Mesothelial cell of epicardium (in vitro differentiated cells): Measurements from ENCODE around the gene FAM181A. TPM values are rescaled to one million over a fixed set of nuclear protein-coding genes. Genes with fewer than 3 reads are reported as not detected.

Experiments
- DNase-seq, 2 experiments: peaks; one replicate each; pipeline ENCODE4 v3.0.0; 2021; ENCODE audit warnings: low spot score in 2 of 2; ENCODE audit not compliant: unreplicated experiment in 2 of 2
- H3K27ac Mint-ChIP-seq: 2 replicates; pipeline ENCODE4 v1.8.0; 2021; ENCODE audit warnings: mixed read lengths
- H3K27me3 Mint-ChIP-seq: 2 replicates; pipeline ENCODE4 v1.8.0; 2021; ENCODE audit warnings: low read depth, mixed read lengths
- H3K36me3 Mint-ChIP-seq: 2 replicates; pipeline ENCODE4 v1.8.0; 2021; ENCODE audit warnings: mixed read lengths
- H3K4me1 Mint-ChIP-seq: 2 replicates; pipeline ENCODE4 v1.8.0; 2021; ENCODE audit warnings: mixed read lengths
- H3K4me3 Mint-ChIP-seq: 2 replicates; pipeline ENCODE4 v1.8.0; 2021; ENCODE audit warnings: mild to moderate bottlenecking, moderate library complexity, mixed read lengths
- H3K9me3 Mint-ChIP-seq: 2 replicates; pipeline ENCODE4 v1.8.0; 2021; ENCODE audit warnings: mixed read lengths
- total RNA-seq: library from RNA; stranded (reverse); gene quantifications from 3 replicates; pipeline ENCODE4 v1.2.1, GENCODE V29; 2021
- TF ChIP-seq, protein P1 (sequence below): fragments of 200-600 bp; sonication (generic); IDR thresholded peaks from one replicate; pipeline ENCODE4 v1.5.0; 2021; ENCODE audit warnings: antibody characterized with exemption; ENCODE audit not compliant: unreplicated experiment

The FAM181A gene
- total RNA-seq, 1 donor from 2014 or later = not detected

DNA sequence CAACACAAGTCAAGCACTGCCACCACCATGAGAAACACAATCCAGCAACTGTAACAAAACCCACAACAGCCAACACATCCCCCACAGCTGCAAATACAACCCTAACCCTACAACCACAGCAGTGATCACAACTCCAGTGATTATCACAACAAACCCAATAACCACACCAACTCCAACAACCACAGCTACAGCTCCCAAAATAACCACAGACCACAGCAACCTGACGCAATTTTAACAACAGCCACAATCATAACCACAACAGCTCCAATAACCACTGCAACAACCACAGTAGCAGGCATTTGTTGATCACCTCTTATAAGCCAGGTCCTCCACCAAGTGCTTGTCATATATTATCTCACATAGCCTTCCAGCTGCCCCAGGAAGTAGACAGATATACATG lies 42.2 kb upstream of the FAM181A start:
- no peak overlapping the region for H3K4me3 Mint-ChIP-seq
- peaks cover 36% of the 10 kb centered on the region for H3K27me3 Mint-ChIP-seq
- DNase-seq = no peak
- H3K36me3 Mint-ChIP-seq = no peaks in the 10 kb centered on the region
- peaks cover 15% of the 10 kb centered on the region for H3K9me3 Mint-ChIP-seq
- peaks cover 6% of the 10 kb centered on the region for H3K4me1 Mint-ChIP-seq
- TF ChIP-seq, protein P1, sequence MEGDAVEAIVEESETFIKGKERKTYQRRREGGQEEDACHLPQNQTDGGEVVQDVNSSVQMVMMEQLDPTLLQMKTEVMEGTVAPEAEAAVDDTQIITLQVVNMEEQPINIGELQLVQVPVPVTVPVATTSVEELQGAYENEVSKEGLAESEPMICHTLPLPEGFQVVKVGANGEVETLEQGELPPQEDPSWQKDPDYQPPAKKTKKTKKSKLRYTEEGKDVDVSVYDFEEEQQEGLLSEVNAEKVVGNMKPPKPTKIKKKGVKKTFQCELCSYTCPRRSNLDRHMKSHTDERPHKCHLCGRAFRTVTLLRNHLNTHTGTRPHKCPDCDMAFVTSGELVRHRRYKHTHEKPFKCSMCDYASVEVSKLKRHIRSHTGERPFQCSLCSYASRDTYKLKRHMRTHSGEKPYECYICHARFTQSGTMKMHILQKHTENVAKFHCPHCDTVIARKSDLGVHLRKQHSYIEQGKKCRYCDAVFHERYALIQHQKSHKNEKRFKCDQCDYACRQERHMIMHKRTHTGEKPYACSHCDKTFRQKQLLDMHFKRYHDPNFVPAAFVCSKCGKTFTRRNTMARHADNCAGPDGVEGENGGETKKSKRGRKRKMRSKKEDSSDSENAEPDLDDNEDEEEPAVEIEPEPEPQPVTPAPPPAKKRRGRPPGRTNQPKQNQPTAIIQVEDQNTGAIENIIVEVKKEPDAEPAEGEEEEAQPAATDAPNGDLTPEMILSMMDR = no peak
- no peak overlapping the region for H3K27ac Mint-ChIP-seq

DNA sequence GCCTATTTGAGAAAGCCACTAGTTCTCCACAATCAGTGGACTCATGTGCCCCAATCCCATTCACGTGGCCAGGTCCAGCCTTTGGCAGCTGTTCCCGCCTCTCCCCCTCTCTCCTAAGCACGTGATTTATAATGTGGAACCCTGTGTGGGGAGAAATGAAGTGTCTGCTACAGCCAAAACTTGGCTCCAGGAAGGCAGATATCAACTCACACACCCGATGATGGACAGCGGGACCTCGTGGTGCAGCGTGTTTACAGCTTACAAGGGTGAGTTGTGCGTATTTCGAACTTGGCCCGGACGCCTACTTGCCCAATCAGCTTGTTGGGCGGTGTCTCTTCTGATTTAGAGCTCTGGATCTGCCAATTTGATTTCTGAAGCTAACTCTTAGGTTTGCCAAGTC lies 38.1 kb upstream of the FAM181A start:
- TF ChIP-seq, protein P1 = no peak
- Mint-ChIP-seq H3K9me3 (peaks cover 9% of the 10 kb centered on the region), H3K27ac (no peak overlapping the region), H3K27me3 (peaks cover 44% of the 10 kb centered on the region), H3K4me1 (no peaks in the 10 kb centered on the region), H3K4me3 (no peak overlapping the region), H3K36me3 (no peaks in the 10 kb centered on the region)
- no peak for DNase-seq

DNA sequence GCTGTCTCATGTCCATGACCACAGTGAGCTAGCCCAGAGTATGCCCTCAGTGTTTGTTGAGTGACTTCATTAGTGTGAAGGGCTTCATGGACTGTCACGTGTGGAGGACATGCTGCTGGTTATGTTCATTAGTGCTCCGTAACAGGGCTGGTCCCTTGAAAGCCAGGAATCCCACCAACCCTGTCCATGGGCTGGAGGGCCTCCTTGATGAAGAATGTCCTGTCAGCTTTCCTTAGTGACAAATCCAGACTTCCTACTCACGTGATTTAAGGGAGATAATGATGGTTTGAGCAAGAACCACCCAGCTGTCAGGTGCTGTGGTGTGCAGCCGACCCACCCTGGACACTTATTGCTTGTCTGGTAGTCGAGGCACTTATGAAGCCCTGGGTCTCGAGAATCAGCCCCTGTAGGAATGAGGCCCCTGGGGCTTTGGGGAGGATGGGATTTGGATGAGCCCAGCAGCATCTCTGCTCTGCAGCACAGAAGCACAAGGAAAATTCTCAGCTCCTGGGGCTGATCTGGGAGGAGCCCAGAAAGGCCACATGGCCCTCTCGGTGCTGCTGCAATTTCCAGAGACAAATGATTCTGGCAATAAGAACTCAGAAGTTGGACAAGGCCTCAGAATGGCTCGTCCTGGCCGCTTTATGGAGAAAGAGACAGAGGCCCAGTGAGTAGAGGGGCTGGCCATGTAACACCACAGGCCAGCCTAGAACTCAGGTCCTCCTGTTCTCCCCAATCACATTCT lies 37.2 kb upstream of the FAM181A start:
- peaks cover 40% of the 10 kb centered on the region for H3K27me3 Mint-ChIP-seq
- DNase-seq = no peak
- no peak overlapping the region for H3K27ac Mint-ChIP-seq
- TF ChIP-seq, protein P1 = no peak
- peaks cover 9% of the 10 kb centered on the region for H3K9me3 Mint-ChIP-seq
- no peaks in the 10 kb centered on the region for H3K4me1 Mint-ChIP-seq
- H3K36me3 Mint-ChIP-seq = no peaks in the 10 kb centered on the region
- no peak overlapping the region for H3K4me3 Mint-ChIP-seq

DNA sequence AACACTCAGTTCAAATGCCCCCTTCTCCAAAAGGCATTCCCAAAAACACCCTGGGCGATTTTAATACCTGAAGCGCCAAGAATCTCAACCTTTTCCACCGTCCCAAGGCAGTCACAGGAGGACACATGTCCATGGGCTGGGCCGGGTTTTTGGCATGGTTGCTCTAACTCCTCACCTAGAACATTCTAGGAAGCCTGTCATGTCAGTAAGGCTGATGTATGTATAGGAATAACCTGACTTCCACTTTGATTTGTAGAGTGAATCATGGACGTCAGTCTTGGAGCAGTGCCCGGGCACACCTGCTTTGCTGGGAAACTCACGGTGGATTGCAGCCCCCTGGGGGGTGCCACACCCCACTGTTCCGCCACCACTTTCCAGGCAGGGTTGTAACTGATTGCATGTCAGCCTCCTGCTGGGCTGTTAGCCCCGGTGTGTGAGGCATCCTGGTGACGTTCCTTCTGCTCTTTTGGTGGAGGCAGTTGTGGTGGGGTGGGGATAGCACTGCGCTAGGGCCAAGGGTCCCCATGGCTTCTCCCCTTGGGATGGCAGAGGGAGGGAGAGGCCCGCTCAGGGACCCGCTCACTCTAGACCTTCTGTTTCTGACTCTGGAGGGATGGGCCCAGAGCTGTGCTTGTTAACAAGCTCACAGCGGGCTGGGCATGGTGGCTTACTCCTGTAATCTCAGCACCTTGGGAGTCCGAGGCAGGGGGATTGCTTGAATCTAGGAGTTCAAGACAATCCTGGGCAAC lies 35.2 kb upstream of the FAM181A start:
- Mint-ChIP-seq H3K4me1 (no peaks in the 10 kb centered on the region), H3K27me3 (peaks cover 27% of the 10 kb centered on the region), H3K36me3 (no peaks in the 10 kb centered on the region), H3K9me3 (no peaks in the 10 kb centered on the region), H3K27ac (no peak overlapping the region), H3K4me3 (no peak overlapping the region)
- DNase-seq = no peak
- TF ChIP-seq, protein P1 = no peak

DNA sequence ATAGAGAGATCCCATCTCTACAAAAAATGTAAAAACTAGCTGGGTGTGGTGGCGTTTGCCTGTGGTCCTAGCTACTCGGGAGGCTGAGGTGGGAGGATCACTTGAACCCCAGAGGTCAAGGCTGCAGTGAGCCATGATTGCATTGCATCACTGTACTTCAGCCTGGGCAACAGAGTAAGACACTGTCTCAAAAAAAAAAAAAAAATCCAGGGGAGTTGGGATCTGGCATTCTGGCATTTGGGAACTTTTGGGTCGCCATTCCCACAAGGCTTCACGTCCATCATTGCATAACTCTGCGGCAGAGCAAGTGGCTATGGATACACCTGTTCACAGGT lies 34.7 kb upstream of the FAM181A start:
- no peak for DNase-seq
- H3K36me3 Mint-ChIP-seq = no peaks in the 10 kb centered on the region
- no peak overlapping the region for H3K27ac Mint-ChIP-seq
- peaks cover 22% of the 10 kb centered on the region for H3K27me3 Mint-ChIP-seq
- TF ChIP-seq, protein P1 = no peak
- no peaks in the 10 kb centered on the region for H3K9me3 Mint-ChIP-seq
- no peak overlapping the region for H3K4me3 Mint-ChIP-seq
- H3K4me1 Mint-ChIP-seq = no peaks in the 10 kb centered on the region
